ENCODE measurements around the gene C3orf52. TPM values are rescaled to one million over a fixed set of nuclear protein-coding genes. Genes with fewer than 3 reads are reported as not detected.

Gene C3orf52
- total and polyA plus RNA-seq, 10 of the 15 experiments (the other 5 are each of a cell fraction or from before 2014, with no cell fraction given): 0.15 to 1.9 (median 0.73) TPM

DNA sequence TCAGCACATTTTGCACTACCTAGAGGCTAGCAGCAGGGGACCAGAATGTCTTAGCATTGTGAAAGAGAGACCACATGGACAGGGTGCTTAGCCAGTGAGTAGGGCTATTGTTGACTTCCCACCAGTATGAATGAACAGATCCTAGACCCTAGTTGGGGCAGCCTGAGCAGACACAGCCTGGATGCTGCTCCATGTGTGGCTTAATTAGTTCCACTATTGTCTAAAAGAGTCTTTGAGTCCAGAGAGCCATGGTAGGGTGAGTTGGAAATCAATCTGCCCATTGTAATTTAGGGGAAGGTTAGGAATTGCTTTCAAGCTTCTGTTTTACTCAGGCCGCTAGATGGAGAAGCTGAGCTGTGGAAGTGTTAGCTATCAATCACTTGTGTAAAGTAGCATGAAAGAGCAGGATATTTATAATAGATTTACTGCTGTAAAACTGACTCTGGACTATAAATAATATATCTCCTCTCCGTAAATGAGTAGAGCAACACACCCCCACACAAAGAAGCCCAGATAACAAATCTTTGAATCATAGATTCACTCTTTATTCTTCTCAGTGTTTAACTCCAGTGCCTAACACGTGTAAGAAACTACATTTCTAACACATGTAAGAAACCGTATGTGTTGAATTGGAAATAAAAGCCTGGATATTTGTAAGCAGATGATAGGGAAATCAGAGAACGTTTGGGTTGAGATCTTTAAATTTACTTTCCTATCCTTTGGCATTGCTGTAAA, 50.9 kb downstream of the C3orf52 start (continued):
- TF ChIP-seq, protein P1, sequence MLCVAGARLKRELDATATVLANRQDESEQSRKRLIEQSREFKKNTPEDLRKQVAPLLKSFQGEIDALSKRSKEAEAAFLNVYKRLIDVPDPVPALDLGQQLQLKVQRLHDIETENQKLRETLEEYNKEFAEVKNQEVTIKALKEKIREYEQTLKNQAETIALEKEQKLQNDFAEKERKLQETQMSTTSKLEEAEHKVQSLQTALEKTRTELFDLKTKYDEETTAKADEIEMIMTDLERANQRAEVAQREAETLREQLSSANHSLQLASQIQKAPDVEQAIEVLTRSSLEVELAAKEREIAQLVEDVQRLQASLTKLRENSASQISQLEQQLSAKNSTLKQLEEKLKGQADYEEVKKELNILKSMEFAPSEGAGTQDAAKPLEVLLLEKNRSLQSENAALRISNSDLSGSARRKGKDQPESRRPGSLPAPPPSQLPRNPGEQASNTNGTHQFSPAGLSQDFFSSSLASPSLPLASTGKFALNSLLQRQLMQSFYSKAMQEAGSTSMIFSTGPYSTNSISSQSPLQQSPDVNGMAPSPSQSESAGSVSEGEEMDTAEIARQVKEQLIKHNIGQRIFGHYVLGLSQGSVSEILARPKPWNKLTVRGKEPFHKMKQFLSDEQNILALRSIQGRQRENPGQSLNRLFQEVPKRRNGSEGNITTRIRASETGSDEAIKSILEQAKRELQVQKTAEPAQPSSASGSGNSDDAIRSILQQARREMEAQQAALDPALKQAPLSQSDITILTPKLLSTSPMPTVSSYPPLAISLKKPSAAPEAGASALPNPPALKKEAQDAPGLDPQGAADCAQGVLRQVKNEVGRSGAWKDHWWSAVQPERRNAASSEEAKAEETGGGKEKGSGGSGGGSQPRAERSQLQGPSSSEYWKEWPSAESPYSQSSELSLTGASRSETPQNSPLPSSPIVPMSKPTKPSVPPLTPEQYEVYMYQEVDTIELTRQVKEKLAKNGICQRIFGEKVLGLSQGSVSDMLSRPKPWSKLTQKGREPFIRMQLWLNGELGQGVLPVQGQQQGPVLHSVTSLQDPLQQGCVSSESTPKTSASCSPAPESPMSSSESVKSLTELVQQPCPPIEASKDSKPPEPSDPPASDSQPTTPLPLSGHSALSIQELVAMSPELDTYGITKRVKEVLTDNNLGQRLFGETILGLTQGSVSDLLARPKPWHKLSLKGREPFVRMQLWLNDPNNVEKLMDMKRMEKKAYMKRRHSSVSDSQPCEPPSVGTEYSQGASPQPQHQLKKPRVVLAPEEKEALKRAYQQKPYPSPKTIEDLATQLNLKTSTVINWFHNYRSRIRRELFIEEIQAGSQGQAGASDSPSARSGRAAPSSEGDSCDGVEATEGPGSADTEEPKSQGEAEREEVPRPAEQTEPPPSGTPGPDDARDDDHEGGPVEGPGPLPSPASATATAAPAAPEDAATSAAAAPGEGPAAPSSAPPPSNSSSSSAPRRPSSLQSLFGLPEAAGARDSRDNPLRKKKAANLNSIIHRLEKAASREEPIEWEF (IDR thresholded peaks at IDR 0.05; ENCODE audit: insufficient replicate concordance, low read depth, low read length): peak; percentile 59
- TF ChIP-seq, protein P2, sequence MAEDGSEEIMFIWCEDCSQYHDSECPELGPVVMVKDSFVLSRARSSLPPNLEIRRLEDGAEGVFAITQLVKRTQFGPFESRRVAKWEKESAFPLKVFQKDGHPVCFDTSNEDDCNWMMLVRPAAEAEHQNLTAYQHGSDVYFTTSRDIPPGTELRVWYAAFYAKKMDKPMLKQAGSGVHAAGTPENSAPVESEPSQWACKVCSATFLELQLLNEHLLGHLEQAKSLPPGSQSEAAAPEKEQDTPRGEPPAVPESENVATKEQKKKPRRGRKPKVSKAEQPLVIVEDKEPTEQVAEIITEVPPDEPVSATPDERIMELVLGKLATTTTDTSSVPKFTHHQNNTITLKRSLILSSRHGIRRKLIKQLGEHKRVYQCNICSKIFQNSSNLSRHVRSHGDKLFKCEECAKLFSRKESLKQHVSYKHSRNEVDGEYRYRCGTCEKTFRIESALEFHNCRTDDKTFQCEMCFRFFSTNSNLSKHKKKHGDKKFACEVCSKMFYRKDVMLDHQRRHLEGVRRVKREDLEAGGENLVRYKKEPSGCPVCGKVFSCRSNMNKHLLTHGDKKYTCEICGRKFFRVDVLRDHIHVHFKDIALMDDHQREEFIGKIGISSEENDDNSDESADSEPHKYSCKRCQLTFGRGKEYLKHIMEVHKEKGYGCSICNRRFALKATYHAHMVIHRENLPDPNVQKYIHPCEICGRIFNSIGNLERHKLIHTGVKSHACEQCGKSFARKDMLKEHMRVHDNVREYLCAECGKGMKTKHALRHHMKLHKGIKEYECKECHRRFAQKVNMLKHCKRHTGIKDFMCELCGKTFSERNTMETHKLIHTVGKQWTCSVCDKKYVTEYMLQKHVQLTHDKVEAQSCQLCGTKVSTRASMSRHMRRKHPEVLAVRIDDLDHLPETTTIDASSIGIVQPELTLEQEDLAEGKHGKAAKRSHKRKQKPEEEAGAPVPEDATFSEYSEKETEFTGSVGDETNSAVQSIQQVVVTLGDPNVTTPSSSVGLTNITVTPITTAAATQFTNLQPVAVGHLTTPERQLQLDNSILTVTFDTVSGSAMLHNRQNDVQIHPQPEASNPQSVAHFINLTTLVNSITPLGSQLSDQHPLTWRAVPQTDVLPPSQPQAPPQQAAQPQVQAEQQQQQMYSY (CRISPR knock-in tag; IDR thresholded peaks at IDR 0.05): no peak
- no peak for TF ChIP-seq MEF2B (IDR thresholded peaks at IDR 0.05; ENCODE audit: partially characterized antibody, poor library complexity, severe bottlenecking)
- no peak for TF ChIP-seq TAF1 (IDR thresholded peaks at IDR 0.05; ENCODE audit: borderline replicate concordance, low read depth, low read length)
- no peak for TF ChIP-seq TCF12 (IDR thresholded peaks at IDR 0.05; ENCODE audit: low read depth, low read length)
- TF ChIP-seq NR2C2 (IDR thresholded peaks at IDR 0.05; ENCODE audit: borderline replicate concordance, control insufficient read depth, insufficient read length, low read depth): no peak
- TF ChIP-seq HDAC6 (IDR thresholded peaks at IDR 0.05; ENCODE audit: unreplicated experiment): no peak
- TF ChIP-seq YY1 (IDR thresholded peaks at IDR 0.05; ENCODE audit: low read depth, low read length): no peak
- no peak for TF ChIP-seq SP1 (IDR thresholded peaks at IDR 0.05; ENCODE audit: low read depth, low read length)
- TF ChIP-seq, protein P3, sequence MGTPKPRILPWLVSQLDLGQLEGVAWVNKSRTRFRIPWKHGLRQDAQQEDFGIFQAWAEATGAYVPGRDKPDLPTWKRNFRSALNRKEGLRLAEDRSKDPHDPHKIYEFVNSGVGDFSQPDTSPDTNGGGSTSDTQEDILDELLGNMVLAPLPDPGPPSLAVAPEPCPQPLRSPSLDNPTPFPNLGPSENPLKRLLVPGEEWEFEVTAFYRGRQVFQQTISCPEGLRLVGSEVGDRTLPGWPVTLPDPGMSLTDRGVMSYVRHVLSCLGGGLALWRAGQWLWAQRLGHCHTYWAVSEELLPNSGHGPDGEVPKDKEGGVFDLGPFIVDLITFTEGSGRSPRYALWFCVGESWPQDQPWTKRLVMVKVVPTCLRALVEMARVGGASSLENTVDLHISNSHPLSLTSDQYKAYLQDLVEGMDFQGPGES (IDR thresholded peaks at IDR 0.05): no peak
- TF ChIP-seq KDM1A (IDR thresholded peaks at IDR 0.05; ENCODE audit: borderline replicate concordance): no peak
- no peak for TF ChIP-seq HDAC2 (IDR thresholded peaks at IDR 0.05)
- no peak; the same call in 1 of the 2 replicates for TF ChIP-seq ZNF24 (IDR thresholded peaks at IDR 0.05)
- TF ChIP-seq SUPT20H (IDR thresholded peaks at IDR 0.05; ENCODE audit: borderline replicate concordance, control insufficient read depth, low read depth, low read length): no peak
- no peak for TF ChIP-seq ZNF622 (IDR thresholded peaks at IDR 0.05)
- no peak for TF ChIP-seq NFXL1 (IDR thresholded peaks at IDR 0.05; ENCODE audit: borderline replicate concordance)
- TF ChIP-seq, protein P4, sequence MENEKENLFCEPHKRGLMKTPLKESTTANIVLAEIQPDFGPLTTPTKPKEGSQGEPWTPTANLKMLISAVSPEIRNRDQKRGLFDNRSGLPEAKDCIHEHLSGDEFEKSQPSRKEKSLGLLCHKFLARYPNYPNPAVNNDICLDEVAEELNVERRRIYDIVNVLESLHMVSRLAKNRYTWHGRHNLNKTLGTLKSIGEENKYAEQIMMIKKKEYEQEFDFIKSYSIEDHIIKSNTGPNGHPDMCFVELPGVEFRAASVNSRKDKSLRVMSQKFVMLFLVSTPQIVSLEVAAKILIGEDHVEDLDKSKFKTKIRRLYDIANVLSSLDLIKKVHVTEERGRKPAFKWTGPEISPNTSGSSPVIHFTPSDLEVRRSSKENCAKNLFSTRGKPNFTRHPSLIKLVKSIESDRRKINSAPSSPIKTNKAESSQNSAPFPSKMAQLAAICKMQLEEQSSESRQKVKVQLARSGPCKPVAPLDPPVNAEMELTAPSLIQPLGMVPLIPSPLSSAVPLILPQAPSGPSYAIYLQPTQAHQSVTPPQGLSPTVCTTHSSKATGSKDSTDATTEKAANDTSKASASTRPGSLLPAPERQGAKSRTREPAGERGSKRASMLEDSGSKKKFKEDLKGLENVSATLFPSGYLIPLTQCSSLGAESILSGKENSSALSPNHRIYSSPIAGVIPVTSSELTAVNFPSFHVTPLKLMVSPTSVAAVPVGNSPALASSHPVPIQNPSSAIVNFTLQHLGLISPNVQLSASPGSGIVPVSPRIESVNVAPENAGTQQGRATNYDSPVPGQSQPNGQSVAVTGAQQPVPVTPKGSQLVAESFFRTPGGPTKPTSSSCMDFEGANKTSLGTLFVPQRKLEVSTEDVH (IDR thresholded peaks at IDR 0.05; ENCODE audit: low read depth, partially characterized antibody): no peak
